G401 (cell line): ENCODE measurements around the gene LCA5. TPM values are rescaled to one million over a fixed set of nuclear protein-coding genes. Genes with fewer than 3 reads are reported as not detected.

Experiments
- total RNA-seq: library from RNA; depleted of rRNA; stranded (reverse); fragments of >200 nt; shearing (Covaris generic); gene quantifications from 2 replicates; pipeline ENCODE4 v1.2.3, GENCODE V29; 2014; rRNA removed

The LCA5 gene
- total RNA-seq, 1 experiment from 2014 or later = 24.2 TPM

Other genes with a start within 250 kb of the LCA5 start
- 26.0 and 40.8 TPM in 2 replicates for gene SH3BGRL2, start 93.9 kb upstream of the LCA5 start, total RNA-seq